B cell (primary cell): ENCODE data around the gene SIDT2. TPM values are rescaled to one million over a fixed set of nuclear protein-coding genes. Genes with fewer than 3 reads are reported as not detected.

Experiments
- ATAC-seq: fragments of 200-7000 bp; cut with Tn5 transposase; one replicate; pipeline ENCODE4 v1.10.0; 2021; ENCODE audit warnings: low read depth, mild to moderate bottlenecking, moderate number of reproducible peaks, moderate library complexity
- CTCF ChIA-PET: fragments of 350-600 bp; sonication (Branson Sonifier 250); formaldehyde crosslinking; loops from one replicate; lab custom pipeline; 2021; ENCODE audit warnings: antibody characterized with exemption, inconsistent platforms; lab: Charles Lee
- POLR2A ChIA-PET: fragments of 350-600 bp; sonication (Branson Sonifier 250); formaldehyde crosslinking; loops from one replicate; lab custom pipeline; 2021; ENCODE audit warnings: antibody characterized with exemption; lab: Charles Lee
- DNase-seq: peaks from one replicate; pipeline ENCODE4 v3.0.0; 2013
- H2AFZ ChIP-seq: 2 replicates; pipeline ENCODE4 v1.6.1; 2012; ENCODE audit warnings: mild to moderate bottlenecking, low read depth, low read length; ENCODE audit not compliant: insufficient read depth, poor library complexity, severe bottlenecking
- H3K27ac ChIP-seq, 2 donors: 1 replicate in 1 of 2; 2 replicates in 1 of 2; pipeline ENCODE4 v1.5.1; 2012 to 2013; ENCODE audit warnings: low read length in 2 of 2, mild to moderate bottlenecking in 2 of 2, moderate library complexity in 1 of 2
- H3K27me3 ChIP-seq, 4 experiments: fragments of 200-600 bp in 1 of 4; sonication (generic) in 1 of 4; replicated peaks in 1 of 4; 1 replicate in 2 of 4; 2 replicates in 2 of 4; pipeline versions ENCODE4 v1.6.1 to v1.7.0; 2013 to 2016; ENCODE audit warnings: low read length in 3 of 4, mild to moderate bottlenecking in 2 of 4, mixed read lengths in 1 of 4, moderate library complexity in 1 of 4; ENCODE audit not compliant: insufficient read depth in 4 of 4, control insufficient read depth in 3 of 4; ENCODE audit errors: control extremely low read depth in 1 of 4
- H3K36me3 ChIP-seq, 2 experiments: replicated peaks in 1 of 2; 1 replicate in 1 of 2; 2 replicates in 1 of 2; pipeline versions ENCODE4 v1.6.1 to v1.7.1; 2013; ENCODE audit warnings: low read length in 1 of 2; ENCODE audit not compliant: insufficient read depth in 2 of 2, control insufficient read depth in 1 of 2; ENCODE audit errors: control extremely low read depth in 1 of 2, extremely low read depth in 1 of 2
- H3K4me1 ChIP-seq, 2 donors: fragments of 200-600 bp in 1 of 2; sonication (generic) in 1 of 2; 1 replicate in 1 of 2; 2 replicates in 1 of 2; pipeline versions ENCODE4 v1.5.1 to v1.6.1; 2013 to 2017; ENCODE audit warnings: low read length in 2 of 2; ENCODE audit not compliant: control insufficient read depth in 2 of 2, insufficient read depth in 2 of 2
- H3K4me2 ChIP-seq: replicated peaks from 2 replicates; pipeline ENCODE3; 2012; ENCODE audit warnings: mild to moderate bottlenecking, low read depth, low read length; ENCODE audit not compliant: poor library complexity, severe bottlenecking
- H3K4me3 ChIP-seq, 5 experiments: fragments of 200-600 bp in 1 of 5; sonication (generic) in 1 of 5; 1 replicate in 3 of 5; 2 replicates in 2 of 5; pipeline versions ENCODE4 v1.5.1 to v1.7.0; 2011 to 2016; ENCODE audit warnings: low read length in 4 of 5, mild to moderate bottlenecking in 4 of 5, low read depth in 2 of 5, control low read depth in 1 of 5, moderate library complexity in 1 of 5; ENCODE audit not compliant: insufficient read depth in 1 of 5; ENCODE audit errors: control extremely low read depth in 1 of 5, extremely low read depth in 1 of 5
- H3K79me2 ChIP-seq: fragments of 200-600 bp; sonication (generic); one replicate; pipeline ENCODE4 v1.6.0; 2016; ENCODE audit warnings: low read length; ENCODE audit not compliant: control insufficient read depth, insufficient read depth
- H3K9ac ChIP-seq: fragments of 200-600 bp; sonication (generic); 2 replicates; pipeline ENCODE4 v1.6.1; 2017; ENCODE audit warnings: mild to moderate bottlenecking, low read length, moderate library complexity
- H3K9me3 ChIP-seq, 3 donors: one replicate each; pipeline versions ENCODE4 v1.6.1 to v1.7.1; 2013; ENCODE audit warnings: low read length in 2 of 3; ENCODE audit not compliant: control insufficient read depth in 2 of 3, insufficient read depth in 1 of 3; ENCODE audit errors: control extremely low read depth in 1 of 3
- H4K20me1 ChIP-seq: 2 replicates; pipeline ENCODE4 v1.6.0; 2012; ENCODE audit warnings: mild to moderate bottlenecking, low read length; ENCODE audit not compliant: insufficient read depth, control insufficient read depth, poor library complexity, severe bottlenecking
- H3K27ac Mint-ChIP-seq: one replicate; pipeline ENCODE4 v1.8.0; 2021; ENCODE audit warnings: mixed read lengths
- H3K27me3 Mint-ChIP-seq: one replicate; pipeline ENCODE4 v1.8.0; 2021; ENCODE audit warnings: mixed read lengths
- H3K4me1 Mint-ChIP-seq: one replicate; pipeline ENCODE4 v1.8.0; 2021; ENCODE audit warnings: mixed read lengths
- H3K4me3 Mint-ChIP-seq: one replicate; pipeline ENCODE4 v1.8.0; 2021; ENCODE audit warnings: mixed read lengths
- H3K9me3 Mint-ChIP-seq: one replicate; pipeline ENCODE4 v1.8.0; 2022; ENCODE audit warnings: mixed read lengths; ENCODE audit not compliant: insufficient read depth
- CTCF ChIP-seq: fragments of 200-600 bp; IDR thresholded peaks from one replicate; pipeline ENCODE4 v1.8.0; 2022; ENCODE audit warnings: antibody characterized with exemption, mild to moderate bottlenecking
- EZH2 ChIP-seq: IDR thresholded peaks from 2 replicates; pipeline ENCODE4 v1.6.1; 2012; ENCODE audit warnings: borderline replicate concordance, low read depth, mild to moderate bottlenecking, moderate library complexity, low read length; ENCODE audit not compliant: insufficient read depth, poor library complexity, severe bottlenecking
- WGBS: methylation state at CpG from one replicate; pipeline ENCODE4 v1.1.5; 2013; ENCODE audit warnings: missing lambda C conversion rate; ENCODE audit not compliant: insufficient coverage; 5-methylcytosine and 5-hydroxymethylcytosine counted together
- intact Hi-C: fragments of 100-400 bp; cut with micrococcal nuclease; formaldehyde crosslinking; loops from one replicate; pipeline ENCODE4 v1.10.0; 2022
- polyA plus RNA-seq: library from polyadenylated mRNA; depleted of rRNA; stranded (reverse); fragments of >200 nt; gene quantifications from 2 replicates; pipeline ENCODE4 v1.2.3, GENCODE V29; 2012
- total RNA-seq, 2 donors: library from RNA; stranded (reverse); fragments of 120-200 nt in 1 of 2; gene quantifications; 1 replicate in 1 of 2; 2 replicates in 1 of 2; pipeline versions ENCODE4 v1.2.3 to v1.2.4, GENCODE V29; 2013 to 2022

SIDT2 gene
- total and polyA plus RNA-seq, 2 donors (not counting 1 experiment from before 2014, with no cell fraction given) = 78.9 to 241 TPM

- H3K4me1 Mint-ChIP-seq = peaks cover 12% of the 10 kb centered on the region
- Histone ChIP-seq H3K4me2 (no peak overlapping the region), H3K27me3 (no peaks in the 10 kb centered on the region), H4K20me1 (no peaks in the 10 kb centered on the region), H3K9ac (no peak overlapping the region), H2AFZ (no peak overlapping the region), H3K27ac (no peak overlapping the region), H3K9me3 (no peaks in the 10 kb centered on the region), H3K4me3 (no peak overlapping the region), H3K36me3 (peaks cover 0 to 40% of the 10 kb centered on the region in 2 experiments), H3K4me1 (peaks cover 15 to 27% of the 10 kb centered on the region in 2 donors), H3K79me2 (no peaks in the 10 kb centered on the region)
- ChIA-PET POLR2A (interaction anchor here (1.0 kb wide), 1 partner anchor 21 kb away, joined by 3 read pairs; no protein-coding TSS in a partner anchor), CTCF (interaction anchor here (1.2 to 1.4 kb wide), 3 partner anchors 21 to 24 kb away, joined by 3 to 4 read pairs (median 3); no protein-coding TSS in a partner anchor)
- H3K4me3 Mint-ChIP-seq = no peak overlapping the region
- H3K9me3 Mint-ChIP-seq = no peaks in the 10 kb centered on the region
- DNase-seq = peak; percentile 12
- H3K27ac Mint-ChIP-seq = peak overlapping the region; percentile 46
- H3K27me3 Mint-ChIP-seq = no peaks in the 10 kb centered on the region
- intact Hi-C loops = loop anchor here (5.0 kb wide), 1 partner anchor 72 kb away; no protein-coding TSS in a partner anchor
- 96% methylated on average over 15 of the region's 17 CpGs for WGBS
- ATAC-seq = no peak
- TF ChIP-seq CTCF (no peak), EZH2 (no peak)
Observed at GRCh38 chr11:117204283-117205080, 25.9 kb downstream of the SIDT2 start.
